Activated naive CD8-positive, alpha-beta T cell treated with anti-CD3 and anti-CD28 coated beads for 36 hours (primary cell): Measurements from ENCODE around the gene NADSYN1. TPM values are rescaled to one million over a fixed set of nuclear protein-coding genes. Genes with fewer than 3 reads are reported as not detected.

Experiments used
- DNase-seq: peaks from one replicate; pipeline ENCODE4 v3.0.0; 2021
- H3K27ac Mint-ChIP-seq: one replicate; pipeline ENCODE4 v1.8.0; 2022; ENCODE audit warnings: mild to moderate bottlenecking, moderate library complexity, mixed read lengths
- H3K27me3 Mint-ChIP-seq: one replicate; pipeline ENCODE4 v1.8.0; 2022; ENCODE audit warnings: mild to moderate bottlenecking, mixed read lengths
- H3K36me3 Mint-ChIP-seq: one replicate; pipeline ENCODE4 v1.8.0; 2021; ENCODE audit warnings: mild to moderate bottlenecking, mixed read lengths
- H3K4me1 Mint-ChIP-seq: one replicate; pipeline ENCODE4 v1.8.0; 2021; ENCODE audit warnings: mixed read lengths
- H3K4me3 Mint-ChIP-seq: one replicate; pipeline ENCODE4 v1.8.0; 2022; ENCODE audit warnings: mild to moderate bottlenecking, moderate library complexity, mixed read lengths
- H3K9me3 Mint-ChIP-seq: one replicate; pipeline ENCODE4 v1.8.0; 2022; ENCODE audit warnings: mixed read lengths
- total RNA-seq, 2 experiments: library from RNA; stranded (reverse); gene quantifications; one replicate each; pipeline ENCODE4 v1.2.3, GENCODE V29; 2021

NADSYN1 gene
- total RNA-seq, 2 experiments from 2014 or later: 59.9 to 66.8 TPM

DNA sequence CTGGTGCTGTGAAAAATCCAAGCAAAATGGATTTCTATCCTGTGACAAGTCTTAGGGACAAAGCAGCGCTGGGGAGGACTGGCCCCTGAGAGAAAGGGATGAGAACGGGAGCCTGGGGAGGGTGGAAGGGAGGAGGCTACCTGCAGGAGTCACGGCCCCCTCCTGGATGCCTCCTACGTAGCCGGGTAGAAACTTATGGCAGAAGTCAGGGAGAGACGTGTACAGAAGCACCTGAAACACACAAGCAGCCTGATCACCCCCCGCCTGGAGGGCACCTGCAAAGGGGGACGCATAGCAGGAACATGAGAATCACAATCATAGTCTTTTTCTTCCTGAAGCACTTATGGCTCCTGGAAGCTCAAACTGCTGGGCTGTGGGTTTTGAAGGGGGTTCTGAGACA, 10.9 kb upstream of the NADSYN1 start:
- Mint-ChIP-seq H3K4me3 (no peak overlapping the region), H3K36me3 (peaks cover 53% of the 10 kb centered on the region), H3K27ac (no peak overlapping the region), H3K9me3 (peaks cover 3% of the 10 kb centered on the region), H3K4me1 (peaks cover 11% of the 10 kb centered on the region), H3K27me3 (no peaks in the 10 kb centered on the region)
- DNase-seq: no peak

DNA sequence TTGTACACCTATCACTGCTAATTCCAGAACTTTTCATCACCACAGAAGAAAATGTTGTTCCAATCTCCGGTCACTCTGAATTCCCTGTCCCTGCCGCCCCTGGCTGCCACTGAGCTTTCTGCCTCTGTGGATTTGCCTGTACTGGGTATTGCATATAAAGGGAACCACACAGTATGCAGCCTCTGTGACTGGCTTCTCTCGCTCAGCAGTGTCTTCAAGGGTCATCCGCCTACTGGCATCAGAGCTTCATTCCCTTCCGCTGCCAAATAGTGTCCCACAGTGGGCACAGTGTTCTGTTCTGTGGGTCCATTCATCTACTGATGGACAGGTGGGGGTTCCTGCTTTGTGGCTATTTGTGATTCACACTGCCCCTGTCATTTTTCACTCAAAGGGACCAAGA, 10.1 kb upstream of the NADSYN1 start:
- peaks cover 3% of the 10 kb centered on the region for H3K9me3 Mint-ChIP-seq
- peaks cover 13% of the 10 kb centered on the region for H3K4me1 Mint-ChIP-seq
- H3K36me3 Mint-ChIP-seq: peaks cover 56% of the 10 kb centered on the region
- no peaks in the 10 kb centered on the region for H3K27me3 Mint-ChIP-seq
- no peak for DNase-seq
- no peak overlapping the region for H3K27ac Mint-ChIP-seq
- no peak overlapping the region for H3K4me3 Mint-ChIP-seq

DNA sequence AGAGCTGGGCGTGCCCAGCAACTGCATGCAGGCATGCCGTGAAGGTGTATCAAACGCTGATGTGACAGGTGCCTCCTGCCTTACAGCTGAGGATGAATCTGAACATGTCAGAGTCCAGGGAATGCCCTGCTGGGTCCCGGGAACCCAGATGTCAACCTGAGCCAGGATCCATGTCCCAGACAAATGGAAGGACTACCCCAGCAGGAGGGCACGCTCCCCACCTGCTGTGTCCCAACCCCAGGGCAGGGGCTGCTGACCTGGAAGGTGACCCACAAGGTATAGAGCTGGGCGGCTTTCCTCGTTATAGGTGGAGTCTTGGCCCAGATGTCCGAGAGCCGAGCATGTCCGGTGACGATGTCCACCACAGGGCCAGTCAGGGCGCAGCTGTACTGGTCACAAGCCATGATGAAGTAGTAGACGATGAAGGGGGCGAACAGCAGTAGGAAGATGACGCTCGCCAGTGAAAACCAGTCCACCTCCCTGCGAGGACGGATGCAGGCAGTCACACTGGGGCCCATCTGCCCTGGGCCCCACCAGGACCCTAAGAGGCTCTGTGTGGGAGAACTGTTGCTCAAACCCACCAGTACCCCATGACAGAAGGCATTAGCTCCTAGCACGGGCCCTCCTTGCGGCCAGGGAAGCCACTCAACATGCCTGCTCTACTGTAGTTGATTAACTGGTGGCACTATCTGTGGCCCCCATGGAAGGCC, 9.1 kb upstream of the NADSYN1 start:
- H3K27me3 Mint-ChIP-seq: no peaks in the 10 kb centered on the region

GRCh38 chr11:71444811-71445210, 8.2 kb upstream of the NADSYN1 start:
- H3K4me1 Mint-ChIP-seq: peaks cover 15% of the 10 kb centered on the region
- H3K36me3 Mint-ChIP-seq: peaks cover 56% of the 10 kb centered on the region
- H3K27ac Mint-ChIP-seq: no peak overlapping the region
- no peaks in the 10 kb centered on the region for H3K27me3 Mint-ChIP-seq
- peaks cover 3% of the 10 kb centered on the region for H3K9me3 Mint-ChIP-seq
- H3K4me3 Mint-ChIP-seq: no peak overlapping the region
- no peak for DNase-seq

More for the DNA sequence above, 9.1 kb upstream of the NADSYN1 start:
- peaks cover 13% of the 10 kb centered on the region for H3K4me1 Mint-ChIP-seq
- peaks cover 3% of the 10 kb centered on the region for H3K9me3 Mint-ChIP-seq
- H3K36me3 Mint-ChIP-seq: peaks cover 56% of the 10 kb centered on the region
- no peak overlapping the region for H3K27ac Mint-ChIP-seq
- no peak for DNase-seq
- no peak overlapping the region for H3K4me3 Mint-ChIP-seq

GRCh38 chr11:71446150-71446549, 6.9 kb upstream of the NADSYN1 start:
- no peak for DNase-seq
- no peaks in the 10 kb centered on the region for H3K27me3 Mint-ChIP-seq
- peaks cover 49% of the 10 kb centered on the region for H3K36me3 Mint-ChIP-seq
- H3K4me1 Mint-ChIP-seq: peaks cover 24% of the 10 kb centered on the region
- H3K4me3 Mint-ChIP-seq: peak overlapping the region; percentile 91
- H3K27ac Mint-ChIP-seq: no peak overlapping the region
- peaks cover 3% of the 10 kb centered on the region for H3K9me3 Mint-ChIP-seq

DNA sequence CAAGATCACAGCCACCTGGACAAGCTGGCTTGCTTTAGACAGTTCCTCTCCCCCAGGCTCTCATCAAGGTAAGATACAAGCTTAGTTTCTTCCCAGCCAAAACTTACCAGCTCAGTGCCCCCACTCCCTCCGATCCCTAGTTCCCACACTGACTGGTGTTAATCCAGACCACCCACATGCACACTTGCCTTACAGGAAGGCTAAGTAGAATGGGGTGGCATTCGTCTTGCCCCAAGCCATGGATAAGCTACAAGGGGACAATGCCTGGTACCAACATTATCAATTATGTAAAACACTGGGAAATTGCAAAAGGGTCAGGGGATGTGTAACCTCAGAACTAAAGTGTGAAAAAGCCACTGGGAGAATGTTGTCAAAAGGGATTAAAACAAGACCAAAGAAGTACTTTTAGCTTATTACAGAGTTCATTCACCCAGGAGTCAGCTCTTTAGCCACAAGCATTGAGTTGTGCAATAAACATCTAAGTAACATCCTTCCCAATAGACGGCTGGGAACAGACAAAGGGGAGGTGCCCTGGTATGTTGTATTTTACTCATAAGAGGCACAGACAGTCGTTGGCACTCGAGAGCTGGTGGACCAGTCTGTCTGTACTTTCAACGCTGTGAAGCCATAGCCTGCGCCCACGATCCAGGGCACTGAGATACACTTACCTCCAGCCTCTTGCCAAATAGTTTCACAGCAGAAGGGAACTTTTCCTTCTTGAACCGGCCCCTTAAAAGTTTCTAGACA, 5.9 kb upstream of the NADSYN1 start:
- Mint-ChIP-seq H3K4me1 (peaks cover 33% of the 10 kb centered on the region), H3K4me3 (peak overlapping the region; percentile 91), H3K9me3 (peaks cover 3% of the 10 kb centered on the region), H3K36me3 (peaks cover 49% of the 10 kb centered on the region), H3K27ac (peak overlapping the region; percentile 63), H3K27me3 (no peaks in the 10 kb centered on the region)
- DNase-seq: no peak

DNA sequence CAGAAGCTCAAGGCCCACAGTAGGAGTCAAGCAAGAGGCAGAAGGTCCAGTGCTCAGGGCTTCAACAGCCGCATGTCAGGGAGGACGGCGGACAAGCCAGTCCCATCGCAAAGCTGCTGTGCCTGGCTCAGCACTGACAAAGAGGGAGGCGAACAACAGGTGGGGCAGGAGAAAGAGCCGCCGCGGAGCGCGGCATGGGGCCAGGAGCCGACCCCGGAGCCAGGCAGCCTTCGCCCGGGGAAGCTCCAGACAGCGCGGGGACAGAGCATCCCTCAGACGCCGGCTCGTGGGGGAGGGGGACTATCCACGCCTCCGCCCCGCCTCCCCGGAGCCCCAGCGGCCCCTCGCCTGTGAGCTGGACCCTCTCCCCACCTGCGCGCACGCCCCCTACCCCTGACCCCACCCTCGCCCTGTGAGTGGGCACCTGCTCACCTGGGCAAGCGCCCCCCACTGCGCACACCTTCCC, 5.2 kb upstream of the NADSYN1 start:
- Mint-ChIP-seq H3K27me3 (no peaks in the 10 kb centered on the region), H3K36me3 (peaks cover 45% of the 10 kb centered on the region), H3K9me3 (peaks cover 3% of the 10 kb centered on the region), H3K27ac (peak overlapping the region; percentile 68), H3K4me1 (peaks cover 36% of the 10 kb centered on the region), H3K4me3 (peak overlapping the region; percentile 91)
- DNase-seq: peak; percentile 39

DNA sequence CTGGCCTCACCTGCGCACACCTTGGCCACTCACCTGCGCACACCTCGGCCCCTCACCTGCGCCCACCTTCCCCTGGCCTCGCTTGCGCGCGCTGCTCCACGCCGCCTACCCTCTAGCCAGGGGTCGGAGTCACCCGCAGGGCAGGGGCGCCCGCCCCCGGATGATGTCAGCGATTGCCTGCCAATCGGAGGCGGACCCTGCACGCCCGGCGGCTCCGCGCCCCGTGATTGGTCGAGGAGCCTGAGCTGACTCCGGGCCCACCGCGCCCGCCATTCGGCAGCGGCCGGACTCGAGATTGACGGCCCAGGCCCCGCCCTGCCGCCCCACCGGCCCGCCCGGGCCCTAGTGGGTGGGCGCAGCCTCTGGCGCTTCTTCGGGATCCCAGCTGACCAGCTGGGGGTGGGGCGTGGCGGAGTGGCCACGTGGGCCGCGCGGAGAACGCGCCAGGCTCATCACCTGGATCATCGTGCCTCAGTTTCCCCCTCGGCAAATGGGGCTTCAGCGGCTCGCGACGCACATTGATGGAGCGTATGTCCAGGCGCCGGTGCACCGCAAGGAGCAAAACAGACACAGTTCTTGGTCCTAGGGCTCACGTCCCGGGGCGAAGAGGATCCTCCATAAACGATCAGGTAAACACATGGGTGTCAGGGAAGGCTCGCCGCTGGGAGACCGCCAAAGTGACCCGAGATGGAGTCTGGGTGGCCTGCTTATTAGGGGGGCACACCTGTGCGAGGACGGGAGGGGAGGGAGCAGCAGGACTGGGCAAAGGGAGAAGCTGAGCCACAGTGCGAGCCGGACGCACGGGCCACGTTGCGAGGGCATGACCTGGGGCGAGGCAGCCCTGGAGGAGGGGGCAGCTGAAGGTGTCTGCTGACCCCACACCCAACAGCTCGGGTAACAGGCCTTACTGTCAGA, 4.5 kb upstream of the NADSYN1 start, which contains the start of gene DHCR7:
Gene DHCR7 (minus strand): TSS at position 137 of the 915 bp plus-strand sequence. CDS start 3,441 bp downstream, outside the sequence.
- H3K4me1 Mint-ChIP-seq: peaks cover 37% of the 10 kb centered on the region
- H3K27ac Mint-ChIP-seq: peak within 1 kb of the TSS; percentile 85
- H3K9me3 Mint-ChIP-seq: peaks cover 3% of the 10 kb centered on the region
- peaks cover 42% of the 10 kb centered on the region for H3K36me3 Mint-ChIP-seq
- H3K4me3 Mint-ChIP-seq: peak within 1 kb of the TSS; percentile 91
- no peaks in the 10 kb centered on the region for H3K27me3 Mint-ChIP-seq
- peak; percentile 99 for DNase-seq

- H3K9me3 Mint-ChIP-seq: peaks cover 3% of the 10 kb centered on the region
- peaks cover 42% of the 10 kb centered on the region for H3K4me1 Mint-ChIP-seq
- peaks cover 40% of the 10 kb centered on the region for H3K36me3 Mint-ChIP-seq
- DNase-seq: no peak
- H3K27ac Mint-ChIP-seq: peak overlapping the region; percentile 85
- H3K4me3 Mint-ChIP-seq: peak overlapping the region; percentile 91
- no peaks in the 10 kb centered on the region for H3K27me3 Mint-ChIP-seq
Measured at GRCh38 chr11:71449596-71449995, 3.4 kb upstream of the NADSYN1 start.

DNA sequence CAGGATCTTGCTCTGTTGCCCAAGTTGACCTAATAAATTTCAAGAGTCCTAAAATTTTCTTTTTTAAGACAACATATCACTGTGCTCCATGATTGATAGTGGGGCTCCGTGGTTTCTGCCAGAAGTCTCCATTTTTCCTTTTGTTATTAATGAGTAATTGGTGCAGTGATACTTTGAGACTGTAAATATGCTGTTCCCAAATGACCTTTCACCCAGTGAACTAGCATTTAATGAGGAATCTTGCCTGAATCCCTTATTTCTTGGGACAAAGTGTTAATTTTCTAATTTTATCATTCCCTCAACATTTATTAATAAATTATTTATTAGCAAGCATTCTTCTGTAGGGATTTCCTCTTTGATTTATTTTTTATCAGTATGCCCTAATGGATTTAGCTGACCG, 2.5 kb upstream of the NADSYN1 start:
- no peak for DNase-seq
- H3K4me3 Mint-ChIP-seq: peak overlapping the region; percentile 53
- peaks cover 31% of the 10 kb centered on the region for H3K36me3 Mint-ChIP-seq
- peaks cover 3% of the 10 kb centered on the region for H3K9me3 Mint-ChIP-seq
- H3K27me3 Mint-ChIP-seq: no peaks in the 10 kb centered on the region
- no peak overlapping the region for H3K27ac Mint-ChIP-seq
- H3K4me1 Mint-ChIP-seq: peaks cover 47% of the 10 kb centered on the region

DNA sequence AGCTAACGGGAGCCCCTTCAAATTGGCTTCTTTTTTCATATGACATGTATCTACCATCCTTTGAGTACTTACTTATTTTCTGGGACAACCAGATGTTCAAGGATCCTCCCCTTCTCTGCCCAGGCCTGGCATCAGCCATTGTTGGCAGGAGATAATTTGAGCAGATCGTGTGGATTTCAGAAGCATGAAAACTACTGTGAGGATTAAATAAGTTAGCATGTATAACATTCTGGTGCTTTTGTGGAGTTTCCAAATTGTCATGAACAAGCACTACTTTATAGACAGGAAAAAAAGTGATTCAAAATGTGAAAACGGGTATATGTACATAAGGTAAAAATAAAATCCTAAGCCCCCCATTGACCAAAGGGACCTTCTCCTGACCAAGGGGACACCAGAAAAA, 2.1 kb upstream of the NADSYN1 start:
- DNase-seq: no peak
- peak overlapping the region; percentile 90 for H3K27ac Mint-ChIP-seq
- peaks cover 48% of the 10 kb centered on the region for H3K4me1 Mint-ChIP-seq
- H3K9me3 Mint-ChIP-seq: peaks cover 2% of the 10 kb centered on the region
- peaks cover 27% of the 10 kb centered on the region for H3K36me3 Mint-ChIP-seq
- peak overlapping the region; percentile 35 for H3K4me3 Mint-ChIP-seq
- H3K27me3 Mint-ChIP-seq: no peaks in the 10 kb centered on the region

- Mint-ChIP-seq H3K9me3 (no peaks in the 10 kb centered on the region), H3K27me3 (no peaks in the 10 kb centered on the region), H3K27ac (peak overlapping the region; percentile 90), H3K4me1 (peaks cover 49% of the 10 kb centered on the region), H3K36me3 (peaks cover 19% of the 10 kb centered on the region), H3K4me3 (peak overlapping the region; percentile 86)
- peak; percentile 16 for DNase-seq
Measured at GRCh38 chr11:71451596-71452198, 1.3 kb upstream of the NADSYN1 start.

GRCh38 chr11:71452199-71453036, 585 bp upstream of the NADSYN1 start:
- H3K4me3 Mint-ChIP-seq: peak overlapping the region; percentile 86
- H3K27ac Mint-ChIP-seq: peak overlapping the region; percentile 90
- H3K4me1 Mint-ChIP-seq: peaks cover 43% of the 10 kb centered on the region
- H3K36me3 Mint-ChIP-seq: peaks cover 14% of the 10 kb centered on the region
- H3K9me3 Mint-ChIP-seq: no peaks in the 10 kb centered on the region
- DNase-seq: peak; percentile 63
- H3K27me3 Mint-ChIP-seq: no peaks in the 10 kb centered on the region

DNA sequence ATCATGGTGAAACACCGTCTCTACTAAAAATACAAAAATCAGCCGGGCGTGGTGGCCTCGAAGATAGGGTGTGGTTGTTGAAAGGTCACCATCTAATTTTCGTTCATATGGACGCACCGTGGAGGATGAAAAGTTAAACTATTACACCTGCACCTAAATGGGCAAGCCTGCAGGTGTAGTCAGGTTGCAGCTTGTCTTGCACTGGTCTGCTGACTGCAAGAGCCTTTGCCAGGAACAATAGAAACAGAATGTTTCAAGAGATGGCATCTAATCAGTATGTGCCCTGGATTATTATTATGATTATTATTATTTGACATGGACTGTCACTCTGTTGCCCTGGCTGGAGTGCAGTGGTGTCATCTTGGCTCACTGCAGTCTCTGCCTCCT, 908 bp downstream of the NADSYN1 start:
- H3K27me3 Mint-ChIP-seq: no peaks in the 10 kb centered on the region
- H3K36me3 Mint-ChIP-seq: peaks cover 13% of the 10 kb centered on the region
- H3K4me3 Mint-ChIP-seq: peak overlapping the region; percentile 86
- H3K9me3 Mint-ChIP-seq: no peaks in the 10 kb centered on the region
- peaks cover 45% of the 10 kb centered on the region for H3K4me1 Mint-ChIP-seq
- H3K27ac Mint-ChIP-seq: peak overlapping the region; percentile 69
- DNase-seq: no peak
